ENCODE measurements around the gene FMN1.

Gene FMN1

GRCh38 chr15:33099739-33100138 lies 94.8 kb downstream of the FMN1 start:
- Histone ChIP-seq H3K36me3 (no peaks in the 10 kb centered on the region), H3K27me3 (ENCODE audit: insufficient read depth, low read depth, severe bottlenecking) (no peaks in the 10 kb centered on the region), H3K9me3 (ENCODE audit: severe bottlenecking) (no peaks in the 10 kb centered on the region), H3K27ac (no peak overlapping the region), H3K4me3 (ENCODE audit: low read depth, low read length) (no peak overlapping the region)
- no peak for DNase-seq
- TF ChIP-seq, protein P1, sequence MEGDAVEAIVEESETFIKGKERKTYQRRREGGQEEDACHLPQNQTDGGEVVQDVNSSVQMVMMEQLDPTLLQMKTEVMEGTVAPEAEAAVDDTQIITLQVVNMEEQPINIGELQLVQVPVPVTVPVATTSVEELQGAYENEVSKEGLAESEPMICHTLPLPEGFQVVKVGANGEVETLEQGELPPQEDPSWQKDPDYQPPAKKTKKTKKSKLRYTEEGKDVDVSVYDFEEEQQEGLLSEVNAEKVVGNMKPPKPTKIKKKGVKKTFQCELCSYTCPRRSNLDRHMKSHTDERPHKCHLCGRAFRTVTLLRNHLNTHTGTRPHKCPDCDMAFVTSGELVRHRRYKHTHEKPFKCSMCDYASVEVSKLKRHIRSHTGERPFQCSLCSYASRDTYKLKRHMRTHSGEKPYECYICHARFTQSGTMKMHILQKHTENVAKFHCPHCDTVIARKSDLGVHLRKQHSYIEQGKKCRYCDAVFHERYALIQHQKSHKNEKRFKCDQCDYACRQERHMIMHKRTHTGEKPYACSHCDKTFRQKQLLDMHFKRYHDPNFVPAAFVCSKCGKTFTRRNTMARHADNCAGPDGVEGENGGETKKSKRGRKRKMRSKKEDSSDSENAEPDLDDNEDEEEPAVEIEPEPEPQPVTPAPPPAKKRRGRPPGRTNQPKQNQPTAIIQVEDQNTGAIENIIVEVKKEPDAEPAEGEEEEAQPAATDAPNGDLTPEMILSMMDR (IDR thresholded peaks at IDR 0.05; ENCODE audit: low read depth, low read length), result no peak

GRCh38 chr15:33099213-33099612 lies 95.3 kb downstream of the FMN1 start:
- Histone ChIP-seq H3K4me3 (ENCODE audit: low read depth, low read length) (no peak overlapping the region), H3K9me3 (ENCODE audit: severe bottlenecking) (no peaks in the 10 kb centered on the region), H3K27me3 (ENCODE audit: insufficient read depth, low read depth, severe bottlenecking) (no peaks in the 10 kb centered on the region)

GRCh38 chr15:33098094-33099058 lies 96.1 kb downstream of the FMN1 start:
- Histone ChIP-seq H3K36me3 (no peaks in the 10 kb centered on the region), H3K27me3 (ENCODE audit: insufficient read depth, low read depth, severe bottlenecking) (no peaks in the 10 kb centered on the region), H3K27ac (no peak overlapping the region), H3K9me3 (ENCODE audit: severe bottlenecking) (no peaks in the 10 kb centered on the region), H3K4me3 (ENCODE audit: low read depth, low read length) (no peak overlapping the region)
- TF ChIP-seq, protein P1 (IDR thresholded peaks at IDR 0.05; ENCODE audit: low read depth, low read length), result no peak
- no peak for DNase-seq

More at GRCh38 chr15:33099213-33099612, 95.3 kb downstream of the FMN1 start:
- DNase-seq, result no peak
- Histone ChIP-seq H3K27ac (no peak overlapping the region), H3K36me3 (no peaks in the 10 kb centered on the region)
- TF ChIP-seq, protein P1 (IDR thresholded peaks at IDR 0.05; ENCODE audit: low read depth, low read length), result no peak

DNA sequence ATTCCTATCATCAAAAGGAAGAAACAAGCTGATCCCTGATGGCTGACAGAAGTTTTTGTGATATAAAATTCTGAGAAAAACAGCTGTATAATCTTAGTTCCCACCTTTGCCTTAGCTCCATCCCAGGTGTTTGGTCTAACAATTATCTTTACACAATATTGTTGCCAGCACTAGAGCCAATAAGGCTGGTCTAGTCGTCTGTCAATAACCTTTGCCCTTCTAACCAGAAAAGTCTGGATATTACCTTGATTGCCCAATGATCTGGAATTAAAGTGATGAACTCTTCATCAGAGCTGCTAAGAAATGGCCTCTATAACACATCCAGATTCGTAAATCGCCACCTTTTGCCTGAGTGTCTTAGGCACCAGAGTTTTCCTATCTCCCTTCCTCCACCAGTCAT lies 98.4 kb downstream of the FMN1 start:
- no peaks in the 10 kb centered on the region for H3K9me3 ChIP-seq (ENCODE audit: severe bottlenecking)
- H3K27me3 ChIP-seq (ENCODE audit: insufficient read depth, low read depth, severe bottlenecking), result no peaks in the 10 kb centered on the region
- no peak overlapping the region for H3K27ac ChIP-seq
- H3K4me3 ChIP-seq (ENCODE audit: low read depth, low read length), result no peak overlapping the region
- H3K36me3 ChIP-seq, result no peaks in the 10 kb centered on the region
- TF ChIP-seq, protein P1 (IDR thresholded peaks at IDR 0.05; ENCODE audit: low read depth, low read length), result no peak
- no peak for DNase-seq

- TF ChIP-seq, protein P1 (IDR thresholded peaks at IDR 0.05; ENCODE audit: low read depth, low read length), result no peak
- H3K4me3 ChIP-seq (ENCODE audit: low read depth, low read length), result no peak overlapping the region
- H3K27ac ChIP-seq, result no peak overlapping the region
- no peak for DNase-seq
- no peaks in the 10 kb centered on the region for H3K36me3 ChIP-seq
- H3K9me3 ChIP-seq (ENCODE audit: severe bottlenecking), result no peaks in the 10 kb centered on the region
- H3K27me3 ChIP-seq (ENCODE audit: insufficient read depth, low read depth, severe bottlenecking), result no peaks in the 10 kb centered on the region
Observed at GRCh38 chr15:33095641-33096040, 98.9 kb downstream of the FMN1 start.

Data from WERI-Rb-1 (cell line).